Lung (tissue), 12 donors: ENCODE measurements around the gene IPO5. TPM values are rescaled to one million over a fixed set of nuclear protein-coding genes. Genes with fewer than 3 reads are reported as not detected.

Experiments
- ATAC-seq: fragments of 200-7000 bp; cut with Tn5 transposase; one replicate; pipeline ENCODE4 v1.9.1; 2020; ENCODE audit warnings: moderate number of reproducible peaks; ENCODE audit not compliant: insufficient read depth, low FRiP score
- DNase-seq, 3 donors: peaks; one replicate each; pipeline ENCODE4 v3.0.0-alpha.2; 2013 to 2017
- H3K27ac ChIP-seq, 2 donors: one replicate each; pipeline ENCODE4 v1.5.1; 2013; ENCODE audit warnings: mild to moderate bottlenecking in 2 of 2, moderate library complexity in 2 of 2, control low read depth in 1 of 2, inconsistent platforms in 1 of 2, low read depth in 1 of 2, low read length in 1 of 2
- H3K27me3 ChIP-seq, 3 donors: one replicate each; pipeline ENCODE4 v1.5.1; 2013; ENCODE audit warnings: low read length in 2 of 3; ENCODE audit not compliant: control insufficient read depth in 3 of 3, insufficient read depth in 3 of 3
- H3K36me3 ChIP-seq, 4 donors: one replicate each; pipeline ENCODE4 v1.5.1; 2013; ENCODE audit warnings: low read length in 4 of 4, mild to moderate bottlenecking in 1 of 4, moderate library complexity in 1 of 4; ENCODE audit not compliant: control insufficient read depth in 4 of 4, insufficient read depth in 4 of 4
- H3K4me1 ChIP-seq, 5 donors: one replicate each; pipeline ENCODE4 v1.5.1; 2013; ENCODE audit warnings: low read length in 5 of 5, mild to moderate bottlenecking in 2 of 5, moderate library complexity in 1 of 5; ENCODE audit not compliant: control insufficient read depth in 5 of 5, insufficient read depth in 5 of 5
- H3K4me3 ChIP-seq: one replicate; pipeline ENCODE4 v1.5.1; 2013; ENCODE audit warnings: mild to moderate bottlenecking, control low read depth, moderate library complexity
- H3K9ac ChIP-seq, 2 donors: one replicate each; pipeline ENCODE4 v1.5.1; 2013; ENCODE audit warnings: low read length in 2 of 2, control low read depth in 1 of 2; ENCODE audit not compliant: insufficient read depth in 1 of 2
- H3K9me3 ChIP-seq, 4 donors: one replicate each; pipeline ENCODE4 v1.5.1; 2013; ENCODE audit warnings: low read length in 3 of 4, mild to moderate bottlenecking in 1 of 4, moderate library complexity in 1 of 4; ENCODE audit not compliant: control insufficient read depth in 4 of 4, insufficient read depth in 3 of 4
- WGBS, 2 donors: extraction: QIAGEN DNeasy Blood & Tissue Kit; methylation state at CpG; one replicate each; pipeline ENCODE4 v1.1.7; 2013; 5-methylcytosine and 5-hydroxymethylcytosine counted together
- polyA plus RNA-seq, 2 donors: library from polyadenylated mRNA; stranded (reverse); fragments of 200-250 nt; gene quantifications; one replicate each; pipeline ENCODE4 v1.2.1, GENCODE V29; 2013
- total RNA-seq, 2 donors: library from RNA; depleted of rRNA in 1 of 2; stranded (reverse); fragments of >200 nt in 1 of 2; gene quantifications; one replicate each; pipeline ENCODE4 v1.2.1, GENCODE V29; 2014 to 2021
- TF ChIP-seq, protein P1 (sequence below): IDR thresholded peaks from 2 replicates; pipeline ENCODE4 v1.5.1; 2012; ENCODE audit warnings: mild to moderate bottlenecking; ENCODE audit errors: control extremely low read depth, extremely low read depth
- donor health status: control.
- donor health status: control.
- donor health status: Bipolar disorder and iron deficiency.
- donor health status: healthy.
- donor health status: DM: yes; HTN: yes; CAD: no.

IPO5 gene
- total and polyA plus RNA-seq, 4 donors: 26.7 to 137 (median 61.7) TPM

DNA sequence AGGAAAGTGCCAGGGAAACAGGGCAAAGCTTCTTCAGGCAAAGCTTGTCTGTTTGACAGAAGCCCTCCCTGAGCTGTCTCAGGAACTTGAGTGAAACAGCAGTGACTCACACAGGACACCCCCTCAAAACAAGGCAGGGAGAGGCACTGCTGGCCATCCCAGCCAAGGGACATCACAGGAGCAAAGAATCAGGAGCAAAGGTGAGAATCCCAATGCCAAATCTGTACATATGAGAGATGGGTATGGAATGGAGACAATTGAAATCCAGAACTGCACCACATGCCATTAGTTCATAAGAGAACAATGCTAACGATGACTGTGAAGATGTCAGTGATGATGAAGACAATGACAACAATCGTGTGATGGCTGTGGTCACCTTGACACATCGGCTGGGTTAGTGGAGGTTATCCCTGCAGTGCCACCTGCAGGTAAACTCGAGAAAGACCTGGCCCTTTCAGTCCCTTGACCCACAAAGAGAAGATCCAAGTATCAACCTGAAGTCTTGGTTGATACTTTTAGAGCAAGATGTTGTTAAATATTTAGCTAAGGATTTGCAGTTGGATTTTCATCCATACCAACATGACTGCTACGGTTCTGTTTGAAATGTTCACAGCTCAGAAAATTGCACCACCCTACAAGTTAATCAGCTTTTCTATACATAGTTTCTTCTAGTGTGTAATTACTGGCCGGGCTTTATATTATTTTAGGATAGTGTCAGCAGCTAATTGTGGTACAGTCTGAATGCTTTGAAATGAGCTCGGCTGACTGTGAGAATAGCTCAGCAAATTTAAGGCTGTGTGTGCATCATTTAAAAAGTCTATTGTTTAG, 42.0 kb upstream of the IPO5 start:
- H3K9ac ChIP-seq: no peak overlapping the region
- H3K27ac ChIP-seq: no peak overlapping the region
- H3K4me3 ChIP-seq: no peak overlapping the region
- H3K4me1 ChIP-seq: no peaks in the 10 kb centered on the region
- H3K36me3 ChIP-seq: no peaks in the 10 kb centered on the region
- DNase-seq (no peak), ATAC-seq (no peak)
- peaks cover 0 to 9% (median 5%) of the 10 kb centered on the region in 4 donors for H3K9me3 ChIP-seq
- TF ChIP-seq, protein P1, sequence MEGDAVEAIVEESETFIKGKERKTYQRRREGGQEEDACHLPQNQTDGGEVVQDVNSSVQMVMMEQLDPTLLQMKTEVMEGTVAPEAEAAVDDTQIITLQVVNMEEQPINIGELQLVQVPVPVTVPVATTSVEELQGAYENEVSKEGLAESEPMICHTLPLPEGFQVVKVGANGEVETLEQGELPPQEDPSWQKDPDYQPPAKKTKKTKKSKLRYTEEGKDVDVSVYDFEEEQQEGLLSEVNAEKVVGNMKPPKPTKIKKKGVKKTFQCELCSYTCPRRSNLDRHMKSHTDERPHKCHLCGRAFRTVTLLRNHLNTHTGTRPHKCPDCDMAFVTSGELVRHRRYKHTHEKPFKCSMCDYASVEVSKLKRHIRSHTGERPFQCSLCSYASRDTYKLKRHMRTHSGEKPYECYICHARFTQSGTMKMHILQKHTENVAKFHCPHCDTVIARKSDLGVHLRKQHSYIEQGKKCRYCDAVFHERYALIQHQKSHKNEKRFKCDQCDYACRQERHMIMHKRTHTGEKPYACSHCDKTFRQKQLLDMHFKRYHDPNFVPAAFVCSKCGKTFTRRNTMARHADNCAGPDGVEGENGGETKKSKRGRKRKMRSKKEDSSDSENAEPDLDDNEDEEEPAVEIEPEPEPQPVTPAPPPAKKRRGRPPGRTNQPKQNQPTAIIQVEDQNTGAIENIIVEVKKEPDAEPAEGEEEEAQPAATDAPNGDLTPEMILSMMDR: no peak
- H3K27me3 ChIP-seq: no peaks in the 10 kb centered on the region
- 54 to 56% methylated on average over 7 of the region's 7 CpGs for WGBS, 2 donors

DNA sequence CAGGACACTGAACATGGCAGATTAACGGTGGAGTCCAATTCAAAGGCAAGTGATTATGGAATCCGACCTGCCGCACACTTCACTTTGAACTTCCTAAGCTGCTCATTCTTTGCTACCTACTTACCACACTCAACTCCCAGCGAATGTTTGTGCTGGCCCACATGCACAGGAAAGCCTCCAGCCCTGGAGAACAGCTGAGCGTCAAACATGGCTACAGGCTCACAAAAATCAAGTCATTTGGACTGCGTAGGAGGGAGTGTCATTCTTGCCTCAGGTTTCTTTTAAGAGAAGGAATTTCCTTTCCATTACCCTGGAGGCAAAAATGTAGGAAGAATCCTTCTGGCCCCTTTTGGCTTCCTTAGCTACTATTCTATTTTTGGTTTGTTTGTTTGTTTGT, 41.3 kb upstream of the IPO5 start:
- Histone ChIP-seq H3K4me1 (no peaks in the 10 kb centered on the region), H3K9me3 (peaks cover 0 to 9% (median 5%) of the 10 kb centered on the region in 4 donors), H3K27ac (no peak overlapping the region), H3K4me3 (no peak overlapping the region), H3K9ac (no peak overlapping the region), H3K36me3 (no peaks in the 10 kb centered on the region), H3K27me3 (no peaks in the 10 kb centered on the region)
- 85 to 89% methylated on average over 6 of the region's 6 CpGs for WGBS, 2 donors
- DNase-seq (no peak), ATAC-seq (no peak)
- TF ChIP-seq, protein P1: no peak

GRCh38 chr13:97913206-97913605, 40.3 kb upstream of the IPO5 start:
- Histone ChIP-seq H3K36me3 (no peaks in the 10 kb centered on the region), H3K9ac (no peak overlapping the region), H3K4me1 (no peaks in the 10 kb centered on the region), H3K27ac (no peak overlapping the region), H3K4me3 (no peak overlapping the region), H3K9me3 (peaks cover 0 to 9% (median 5%) of the 10 kb centered on the region in 4 donors), H3K27me3 (no peaks in the 10 kb centered on the region)
- ATAC-seq (no peak), DNase-seq (no peak)
- TF ChIP-seq, protein P1: no peak
- 85 to 86% methylated on average over 2 of the region's 2 CpGs for WGBS, 2 donors
